SK-N-MC (cell line): Measurements from ENCODE around the gene CA14.
A peak's percentile ranks its signal among the peaks of the same experiment; 100 is the strongest.
"Not testable (repeated sequence)": the region's sequence is repeated elsewhere in the genome, so short reads cannot be mapped to it uniquely, and the experiment has no call there.

Experiments used
- DNase-seq: peaks from one replicate; pipeline ENCODE4 v3.0.0-alpha.2; 2011; ENCODE audit warnings: low read depth, low spot score
- H3K27ac ChIP-seq: fragments of 200-600 bp; sonication (generic); 2 replicates; pipeline ENCODE4 v1.5.1; 2016; ENCODE audit warnings: mixed run types
- H3K36me3 ChIP-seq: fragments of 200-600 bp; sonication (generic); 2 replicates; pipeline ENCODE4 v1.6.1; 2017; ENCODE audit warnings: antibody characterized with exemption, low read length, mixed read lengths; ENCODE audit not compliant: insufficient read depth
- H3K4me3 ChIP-seq: fragments of 200-600 bp; sonication (generic); 2 replicates; pipeline ENCODE4 v1.5.1; 2016
- H3K9ac ChIP-seq: fragments of 200-600 bp; sonication (generic); 2 replicates; pipeline ENCODE4 v1.8.0; 2017; ENCODE audit warnings: mixed run types, mixed read lengths; ENCODE audit not compliant: insufficient read length
- H3K9me3 ChIP-seq: fragments of 200-600 bp; sonication (generic); 2 replicates; pipeline ENCODE4 v1.6.1; 2017; ENCODE audit warnings: low read depth, mild to moderate bottlenecking, antibody characterized with exemption, low read length, moderate library complexity, mixed read lengths
- EZH2 ChIP-seq: fragments of 200-600 bp; sonication (generic); IDR thresholded peaks from one replicate; pipeline ENCODE4 v1.6.1; 2017; ENCODE audit warnings: antibody characterized with exemption
- FOXP2 ChIP-seq: optimal IDR thresholded peaks from 2 replicates; pipeline ENCODE3; 2011; ENCODE audit warnings: mild to moderate bottlenecking, moderate library complexity; ENCODE audit not compliant: insufficient read depth; ENCODE audit errors: extremely low read length, control extremely low read depth
- POLR2AphosphoS5 ChIP-seq: IDR thresholded peaks from 2 replicates; pipeline ENCODE4 v1.6.1; 2012; ENCODE audit warnings: mild to moderate bottlenecking, low read depth, low read length, borderline replicate concordance

Gene CA14

DNA sequence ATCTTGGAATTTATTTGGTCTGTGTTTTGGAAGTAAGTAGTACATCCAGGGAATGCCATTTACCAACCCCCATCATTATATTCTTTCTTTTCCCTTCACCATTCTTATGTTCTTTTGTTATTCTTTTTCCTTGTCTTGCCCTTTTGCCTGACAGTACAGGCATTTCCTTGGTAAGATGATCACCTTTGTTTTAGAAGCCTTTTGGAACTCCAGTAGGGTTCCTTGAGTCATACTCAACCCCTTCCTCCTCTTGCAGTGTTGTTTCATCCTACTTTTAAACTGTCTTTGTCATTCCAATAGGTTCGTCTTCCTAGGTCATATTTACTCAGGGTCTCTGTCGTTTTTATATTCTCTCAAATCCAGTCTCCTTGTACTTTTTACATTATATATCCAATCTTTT, 45.3 kb downstream of the CA14 start:
- TF ChIP-seq POLR2AphosphoS5 (no peak), EZH2 (no peak), FOXP2 (no peak)
- H3K36me3 ChIP-seq: peaks cover 12% of the 10 kb centered on the region; the same call in 1 of the 2 replicates

DNA sequence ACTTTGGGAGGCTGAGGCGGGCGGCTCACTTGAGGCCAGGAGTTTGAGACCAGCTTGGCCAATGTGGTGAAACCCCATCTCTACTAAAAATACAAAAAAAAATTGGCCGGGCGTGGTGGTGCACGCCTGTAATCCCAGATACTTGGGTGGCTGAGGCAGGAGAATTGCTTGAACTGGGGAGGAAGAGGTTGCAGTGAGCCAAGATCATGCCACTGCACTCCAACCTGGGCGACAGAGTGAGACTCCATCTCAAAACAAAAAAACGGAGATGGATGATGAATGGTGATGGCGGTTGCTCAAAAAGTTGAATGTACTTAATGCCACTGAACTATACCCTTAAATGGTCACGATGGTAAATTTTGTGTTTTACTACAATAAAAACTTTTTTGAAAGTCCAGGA, 51.0 kb downstream of the CA14 start:
- H3K4me3 ChIP-seq, H3K27ac ChIP-seq, H3K36me3 ChIP-seq, H3K9ac ChIP-seq, DNase-seq, H3K9me3 ChIP-seq: not testable (repeated sequence)

More for the DNA sequence above, 45.3 kb downstream of the CA14 start:
- no peak overlapping the region for H3K27ac ChIP-seq
- no peak overlapping the region for H3K4me3 ChIP-seq
- no peaks in the 10 kb centered on the region for H3K9me3 ChIP-seq
- no peak for DNase-seq
- no peak overlapping the region for H3K9ac ChIP-seq

GRCh38 chr1:150309758-150310508, 52.4 kb downstream of the CA14 start:
- Histone ChIP-seq H3K4me3 (no peak overlapping the region), H3K9me3 (no peaks in the 10 kb centered on the region), H3K27ac (no peak overlapping the region), H3K9ac (no peak overlapping the region), H3K36me3 (peaks cover 3% of the 10 kb centered on the region; the same call in 1 of the 2 replicates)
- no peak for DNase-seq
- TF ChIP-seq FOXP2: no peak
- TF ChIP-seq EZH2: no peak
- TF ChIP-seq POLR2AphosphoS5: no peak

DNA sequence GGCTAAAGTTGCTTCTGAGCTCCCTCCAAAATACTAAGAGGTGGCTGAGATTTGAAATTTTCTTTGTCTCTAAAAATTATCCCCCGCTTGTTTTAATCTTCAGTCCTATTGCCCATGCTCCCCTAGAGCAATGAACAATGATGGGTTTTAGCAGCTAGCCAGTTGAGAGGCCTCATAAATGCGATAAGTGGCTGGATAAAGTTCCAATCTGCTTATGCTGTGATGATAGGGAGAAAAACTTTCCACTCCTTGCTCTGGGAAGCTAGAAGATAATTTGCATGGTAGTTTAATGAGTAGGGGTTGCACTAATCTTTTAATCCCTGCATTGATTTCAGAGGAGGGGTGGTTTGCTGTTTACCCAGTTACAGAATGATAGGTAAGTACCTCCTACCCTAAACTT, 54.2 kb downstream of the CA14 start:
- no peak for DNase-seq
- Histone ChIP-seq H3K27ac (0 out of 2 replicates have a peak overlapping the region, but pooled peaks have one; percentile 26), H3K36me3 (peaks cover 3% of the 10 kb centered on the region; the same call in 1 of the 2 replicates), H3K4me3 (no peak overlapping the region), H3K9ac (no peak overlapping the region), H3K9me3 (no peaks in the 10 kb centered on the region)
- TF ChIP-seq EZH2: no peak
- TF ChIP-seq FOXP2: no peak
- TF ChIP-seq POLR2AphosphoS5: no peak
